Suppressor macrophage treated with lipopolysaccharide for 4 hours (primary cell): ENCODE results near the gene BTLA.
"Not testable (repeated sequence)": the region's sequence is repeated elsewhere in the genome, so short reads cannot be mapped to it uniquely, and the experiment has no call there.

Source experiments
- DNase-seq: peaks from one replicate; pipeline ENCODE4 v3.0.0-alpha.2; 2020

The BTLA gene

GRCh38 chr3:112498914-112499711, at the start of gene BTLA:
BTLA (minus strand) TSS chr3:112499472; CDS start chr3:112499358, 114 bp downstream.
- DNase-seq = no peak

- DNase-seq = peak; percentile 41
Observed at GRCh38 chr3:112546216-112546759, 47.0 kb upstream of the BTLA start.

GRCh38 chr3:112539825-112540650, 40.8 kb upstream of the BTLA start:
- peak; percentile 78 for DNase-seq

GRCh38 chr3:112531358-112531781, 32.1 kb upstream of the BTLA start:
- peak; percentile 61 for DNase-seq

- DNase-seq = no peak
Observed at GRCh38 chr3:112530573-112530972, 31.3 kb upstream of the BTLA start.

GRCh38 chr3:112524127-112524526, 24.9 kb upstream of the BTLA start:
- not testable (repeated sequence) for DNase-seq

GRCh38 chr3:112519424-112520001, 20.2 kb upstream of the BTLA start:
- peak; percentile 68 for DNase-seq

- peak; percentile 32 for DNase-seq
Observed at GRCh38 chr3:112518970-112519369, 19.7 kb upstream of the BTLA start.

- no peak for DNase-seq
Observed at GRCh38 chr3:112514527-112515128, 15.4 kb upstream of the BTLA start.

- no peak for DNase-seq
Observed at GRCh38 chr3:112512320-112512719, 13.0 kb upstream of the BTLA start.

GRCh38 chr3:112508860-112509259, 9.6 kb upstream of the BTLA start:
- DNase-seq = no peak

- DNase-seq = no peak
Observed at GRCh38 chr3:112508261-112508660, 9.0 kb upstream of the BTLA start.

GRCh38 chr3:112505907-112506306, 6.6 kb upstream of the BTLA start:
- DNase-seq = no peak

GRCh38 chr3:112504123-112504522, 4.9 kb upstream of the BTLA start:
- DNase-seq = no peak

- no peak for DNase-seq
Observed at GRCh38 chr3:112503304-112503972, 4.2 kb upstream of the BTLA start.

GRCh38 chr3:112500621-112501020, 1.3 kb upstream of the BTLA start:
- no peak for DNase-seq

GRCh38 chr3:112497897-112498548, 1.2 kb downstream of the BTLA start:
- no peak for DNase-seq

- no peak for DNase-seq
Observed at GRCh38 chr3:112496366-112497067, 2.8 kb downstream of the BTLA start.

GRCh38 chr3:112494448-112494767, 4.9 kb downstream of the BTLA start:
- not testable (repeated sequence) for DNase-seq

- no peak for DNase-seq
Observed at GRCh38 chr3:112492124-112492523, 7.1 kb downstream of the BTLA start.

- no peak for DNase-seq
Observed at GRCh38 chr3:112491373-112491772, 7.9 kb downstream of the BTLA start.
